Measurements from ENCODE around the gene CCDC181. TPM values are rescaled to one million over a fixed set of nuclear protein-coding genes. Genes with fewer than 3 reads are reported as not detected.

Gene CCDC181
- total RNA-seq (ENCODE audit: low replicate concordance) = 0.90 and 3.5 TPM in 2 replicates
- long read RNA-seq, partial matches to known transcripts = 2 of 3 reads
- long read RNA-seq, other reads (novel, unspliced or antisense) = 0 of 3 reads

GRCh38 chr1:169427081-169427641, at the start of gene CCDC181:
TSS of gene CCDC181 (minus strand) at chr1:169427474. CDS start at chr1:169424927, 2,547 bp downstream.
- peaks cover 17% of the 10 kb centered on the region for H3K4me1 Mint-ChIP-seq (ENCODE audit: unreplicated experiment)
- no peaks in the 10 kb centered on the region for H3K36me3 Mint-ChIP-seq
- H3K27ac Mint-ChIP-seq = peak within 1 kb of the TSS; percentile 32
- no peak for TF ChIP-seq CTCF (conservative IDR thresholded peaks at IDR 0.05)
- H3K9me3 Mint-ChIP-seq = no peaks in the 10 kb centered on the region
- peak; percentile 86 for DNase-seq (ENCODE audit: extremely low spot score, unreplicated experiment)
- H3K4me3 Mint-ChIP-seq = peak within 1 kb of the TSS; percentile 99
- H3K27me3 Mint-ChIP-seq = peaks cover 48% of the 10 kb centered on the region

- TF ChIP-seq CTCF (conservative IDR thresholded peaks at IDR 0.05) = no peak
- H3K9me3 Mint-ChIP-seq = no peaks in the 10 kb centered on the region
- no peak overlapping the region for H3K4me3 Mint-ChIP-seq
- no peaks in the 10 kb centered on the region for H3K27me3 Mint-ChIP-seq
- peaks cover 19% of the 10 kb centered on the region for H3K36me3 Mint-ChIP-seq
- DNase-seq (ENCODE audit: extremely low spot score, unreplicated experiment) = no peak
- H3K27ac Mint-ChIP-seq = no peak overlapping the region
- peaks cover 13% of the 10 kb centered on the region for H3K4me1 Mint-ChIP-seq (ENCODE audit: unreplicated experiment)
These were observed 48.6 kb upstream of the CCDC181 start for GRCh38 chr1:169475806-169476387.

GRCh38 chr1:169474302-169474995, 47.2 kb upstream of the CCDC181 start:
- Mint-ChIP-seq H3K27ac (no peak overlapping the region), H3K36me3 (peaks cover 22% of the 10 kb centered on the region), H3K4me3 (no peak overlapping the region), H3K9me3 (no peaks in the 10 kb centered on the region), H3K27me3 (no peaks in the 10 kb centered on the region), H3K4me1 (ENCODE audit: unreplicated experiment) (peaks cover 7% of the 10 kb centered on the region)
- no peak for DNase-seq (ENCODE audit: extremely low spot score, unreplicated experiment)
- no peak for TF ChIP-seq CTCF (conservative IDR thresholded peaks at IDR 0.05)

- DNase-seq (ENCODE audit: extremely low spot score, unreplicated experiment) = no peak
- Mint-ChIP-seq H3K4me3 (no peak overlapping the region), H3K27ac (no peak overlapping the region), H3K27me3 (no peaks in the 10 kb centered on the region), H3K9me3 (no peaks in the 10 kb centered on the region), H3K36me3 (peaks cover 32% of the 10 kb centered on the region), H3K4me1 (ENCODE audit: unreplicated experiment) (peaks cover 4% of the 10 kb centered on the region)
- TF ChIP-seq CTCF (conservative IDR thresholded peaks at IDR 0.05) = no peak
These were observed 46.1 kb upstream of the CCDC181 start for GRCh38 chr1:169473347-169473746.

GRCh38 chr1:169472738-169473137, 45.5 kb upstream of the CCDC181 start:
- no peaks in the 10 kb centered on the region for H3K9me3 Mint-ChIP-seq
- no peaks in the 10 kb centered on the region for H3K27me3 Mint-ChIP-seq
- TF ChIP-seq CTCF (conservative IDR thresholded peaks at IDR 0.05) = no peak
- peaks cover 4% of the 10 kb centered on the region for H3K4me1 Mint-ChIP-seq (ENCODE audit: unreplicated experiment)
- no peak overlapping the region for H3K27ac Mint-ChIP-seq
- H3K36me3 Mint-ChIP-seq = peaks cover 37% of the 10 kb centered on the region
- no peak for DNase-seq (ENCODE audit: extremely low spot score, unreplicated experiment)
- H3K4me3 Mint-ChIP-seq = no peak overlapping the region

Data from type B pancreatic cell (in vitro differentiated cells).